HG03565 (cell line): ENCODE results near the gene EHD4.

ENCODE experiments used
- ATAC-seq: cut with Tn5 transposase; IDR thresholded peaks from one replicate; pipeline ENCODE4 v1.9.1; 2021; ENCODE audit warnings: mild to moderate bottlenecking, moderate library complexity; ENCODE audit not compliant: unreplicated experiment

The EHD4 gene

GRCh38 chr15:41921639-41922038 lies 50.7 kb downstream of the EHD4 start:
- ATAC-seq = no peak

- ATAC-seq = no peak
Observed at GRCh38 chr15:41921167-41921566, 51.2 kb downstream of the EHD4 start.

- ATAC-seq = no peak
Observed at GRCh38 chr15:41919954-41920538, 52.3 kb downstream of the EHD4 start.

- ATAC-seq = no peak
Observed at GRCh38 chr15:41919201-41919820, 53.0 kb downstream of the EHD4 start.

GRCh38 chr15:41918506-41919126 lies 53.7 kb downstream of the EHD4 start:
- no peak for ATAC-seq

- no peak for ATAC-seq
Observed at GRCh38 chr15:41917767-41918430, 54.5 kb downstream of the EHD4 start.

GRCh38 chr15:41915255-41915994 lies 56.9 kb downstream of the EHD4 start:
- ATAC-seq = no peak

GRCh38 chr15:41914411-41914810 lies 57.9 kb downstream of the EHD4 start:
- no peak for ATAC-seq

- ATAC-seq = no peak
Observed at GRCh38 chr15:41913256-41913655, 59.1 kb downstream of the EHD4 start.

GRCh38 chr15:41911691-41912345 lies 60.5 kb downstream of the EHD4 start:
- ATAC-seq = no peak

GRCh38 chr15:41908736-41909461 lies 63.5 kb downstream of the EHD4 start:
- no peak for ATAC-seq

- ATAC-seq = no peak
Observed at GRCh38 chr15:41907141-41907540, 65.2 kb downstream of the EHD4 start.

GRCh38 chr15:41906608-41907007 lies 65.7 kb downstream of the EHD4 start:
- ATAC-seq = no peak

- no peak for ATAC-seq
Observed at GRCh38 chr15:41905036-41905793, 67.1 kb downstream of the EHD4 start.

GRCh38 chr15:41904541-41905005 lies 67.8 kb downstream of the EHD4 start:
- no peak for ATAC-seq

GRCh38 chr15:41903782-41904181 lies 68.6 kb downstream of the EHD4 start:
- no peak for ATAC-seq

- no peak for ATAC-seq
Observed at GRCh38 chr15:41901431-41901830, 70.9 kb downstream of the EHD4 start.

GRCh38 chr15:41900526-41901380 lies 71.6 kb downstream of the EHD4 start:
- no peak for ATAC-seq
